GM12892 (cell line): Measurements from ENCODE around the gene NYAP1.

Experiments
- POLR2A ChIP-seq: IDR thresholded peaks from 2 replicates; pipeline ENCODE4 v1.6.1; 2011; ENCODE audit warnings: low read depth, low read length, control low read depth
- POLR2AphosphoS5 ChIP-seq: IDR thresholded peaks from 2 replicates; pipeline ENCODE4 v1.6.1; 2011; ENCODE audit warnings: low read depth, low read length, control low read depth
- TAF1 ChIP-seq: IDR thresholded peaks from 2 replicates; pipeline ENCODE4 v1.6.1; 2011; ENCODE audit warnings: low read depth, mild to moderate bottlenecking, control low read depth, low read length, borderline replicate concordance

- TF ChIP-seq POLR2A = no peak
- no peak for TF ChIP-seq POLR2AphosphoS5
- no peak for TF ChIP-seq TAF1
Measured at GRCh38 chr7:100489824-100490223, 6.1 kb downstream of the NYAP1 start.
